D721Med (cell line): ENCODE measurements around the gene SYNGAP1.

Experiments used
- DNase-seq: peaks from one replicate; pipeline ENCODE4 v3.0.0; 2011; ENCODE audit warnings: low spot score; ENCODE audit not compliant: insufficient read length
- FAIRE-seq: peaks from 2 replicates; lab custom pipeline; 2011; peaks lifted over from hg19 to GRCh38; lab: Jason Lieb, UNC
- CTCF ChIP-seq: IDR thresholded peaks from 2 replicates; pipeline ENCODE4 v1.5.1; 2012; ENCODE audit warnings: mild to moderate bottlenecking, control low read depth; ENCODE audit not compliant: insufficient read depth; ENCODE audit errors: missing control alignments

SYNGAP1 gene

GRCh38 chr6:33430991-33431879, 11.4 kb downstream of the SYNGAP1 start:
- TF ChIP-seq CTCF, result no peak
- DNase-seq (peak; percentile 91), FAIRE-seq (no peak)

GRCh38 chr6:33431880-33432541, 12.1 kb downstream of the SYNGAP1 start:
- no peak for FAIRE-seq
- no peak for DNase-seq
- TF ChIP-seq CTCF, result no peak

GRCh38 chr6:33432546-33432945, 12.7 kb downstream of the SYNGAP1 start:
- FAIRE-seq (no peak), DNase-seq (no peak)
- no peak for TF ChIP-seq CTCF

GRCh38 chr6:33433001-33433543, 13.2 kb downstream of the SYNGAP1 start:
- DNase-seq, result no peak
- no peak for FAIRE-seq
- no peak for TF ChIP-seq CTCF

GRCh38 chr6:33433544-33434191, 13.8 kb downstream of the SYNGAP1 start:
- DNase-seq, result no peak
- FAIRE-seq, result no peak

GRCh38 chr6:33434961-33435360, 15.1 kb downstream of the SYNGAP1 start:
- no peak for FAIRE-seq
- no peak for TF ChIP-seq CTCF
- DNase-seq, result no peak

More at GRCh38 chr6:33433544-33434191, 13.8 kb downstream of the SYNGAP1 start:
- no peak for TF ChIP-seq CTCF
